NCI-H510A (cell line): ENCODE measurements around the gene ORMDL3.
"Not testable (repeated sequence)": the region's sequence is repeated elsewhere in the genome, so short reads cannot be mapped to it uniquely, and the experiment has no call there.

Source experiments
- DNase-seq: peaks from one replicate; lab custom pipeline; 2025; lab: John Stamatoyannopoulos, UW

ORMDL3 gene

GRCh38 chr17:39949028-39949427 is 21.6 kb upstream of the ORMDL3 start:
- DNase-seq: no peak

- DNase-seq: not testable (repeated sequence)
Measured at GRCh38 chr17:39948489-39948828, 21.1 kb upstream of the ORMDL3 start.

GRCh38 chr17:39946551-39947330 is 19.3 kb upstream of the ORMDL3 start:
- DNase-seq: no peak

GRCh38 chr17:39944393-39944711 is 17.0 kb upstream of the ORMDL3 start:
- DNase-seq: no peak

GRCh38 chr17:39943702-39944392 is 16.4 kb upstream of the ORMDL3 start:
- no peak for DNase-seq

- no peak for DNase-seq
Measured at GRCh38 chr17:39939588-39940419, 12.4 kb upstream of the ORMDL3 start.

- DNase-seq: no peak
Measured at GRCh38 chr17:39939106-39939505, 11.7 kb upstream of the ORMDL3 start.

GRCh38 chr17:39938140-39938869 is 10.9 kb upstream of the ORMDL3 start:
- no peak for DNase-seq

GRCh38 chr17:39937447-39937846 is 10.0 kb upstream of the ORMDL3 start:
- DNase-seq: no peak

GRCh38 chr17:39935909-39936308 is 8.5 kb upstream of the ORMDL3 start:
- DNase-seq: no peak

GRCh38 chr17:39934324-39934723 is 6.9 kb upstream of the ORMDL3 start:
- no peak for DNase-seq

GRCh38 chr17:39933912-39934311 is 6.5 kb upstream of the ORMDL3 start:
- no peak for DNase-seq

GRCh38 chr17:39929646-39930407 is 2.4 kb upstream of the ORMDL3 start:
- DNase-seq: no peak

- no peak for DNase-seq
Measured at GRCh38 chr17:39928858-39929645, 1.7 kb upstream of the ORMDL3 start.

GRCh38 chr17:39927929-39928857 is 792 bp upstream of the ORMDL3 start:
- no peak for DNase-seq

GRCh38 chr17:39926588-39927100 is 757 bp downstream of the ORMDL3 start:
- peak; percentile 44 for DNase-seq

- DNase-seq: no peak
Measured at GRCh38 chr17:39926135-39926587, 1.2 kb downstream of the ORMDL3 start.

GRCh38 chr17:39925282-39926134 is 1.9 kb downstream of the ORMDL3 start:
- no peak for DNase-seq
